ENCODE results near the gene FOXM1. TPM values are rescaled to one million over a fixed set of nuclear protein-coding genes. Genes with fewer than 3 reads are reported as not detected.

Gene FOXM1
- total RNA-seq, 1 donor from 2014 or later: 36.8 TPM

DNA sequence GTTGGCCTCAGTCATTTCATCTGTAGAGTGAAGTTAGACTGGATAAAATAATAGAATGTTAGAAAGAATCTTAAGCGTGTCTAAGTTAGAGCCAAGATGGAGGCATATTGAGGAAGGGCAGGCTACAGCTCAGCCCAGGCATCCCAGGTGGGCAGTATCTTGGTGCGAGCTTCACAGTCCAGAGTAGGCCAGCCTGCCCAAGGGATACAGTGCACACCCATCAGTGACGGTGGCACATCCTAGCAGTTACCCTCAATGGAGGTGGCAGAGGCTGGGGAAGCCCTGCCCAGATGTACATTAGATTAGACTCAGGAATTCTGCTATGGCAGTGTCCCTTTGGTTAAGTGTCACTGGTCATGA, 35.2 kb upstream of the FOXM1 start:
- TF ChIP-seq, protein P1, sequence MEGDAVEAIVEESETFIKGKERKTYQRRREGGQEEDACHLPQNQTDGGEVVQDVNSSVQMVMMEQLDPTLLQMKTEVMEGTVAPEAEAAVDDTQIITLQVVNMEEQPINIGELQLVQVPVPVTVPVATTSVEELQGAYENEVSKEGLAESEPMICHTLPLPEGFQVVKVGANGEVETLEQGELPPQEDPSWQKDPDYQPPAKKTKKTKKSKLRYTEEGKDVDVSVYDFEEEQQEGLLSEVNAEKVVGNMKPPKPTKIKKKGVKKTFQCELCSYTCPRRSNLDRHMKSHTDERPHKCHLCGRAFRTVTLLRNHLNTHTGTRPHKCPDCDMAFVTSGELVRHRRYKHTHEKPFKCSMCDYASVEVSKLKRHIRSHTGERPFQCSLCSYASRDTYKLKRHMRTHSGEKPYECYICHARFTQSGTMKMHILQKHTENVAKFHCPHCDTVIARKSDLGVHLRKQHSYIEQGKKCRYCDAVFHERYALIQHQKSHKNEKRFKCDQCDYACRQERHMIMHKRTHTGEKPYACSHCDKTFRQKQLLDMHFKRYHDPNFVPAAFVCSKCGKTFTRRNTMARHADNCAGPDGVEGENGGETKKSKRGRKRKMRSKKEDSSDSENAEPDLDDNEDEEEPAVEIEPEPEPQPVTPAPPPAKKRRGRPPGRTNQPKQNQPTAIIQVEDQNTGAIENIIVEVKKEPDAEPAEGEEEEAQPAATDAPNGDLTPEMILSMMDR (conservative IDR thresholded peaks at IDR 0.05; ENCODE audit: low read depth, low read length): no peak
- no peak for DNase-seq (ENCODE audit: low read depth)
- no peak overlapping the region for H3K4me3 ChIP-seq (ENCODE audit: low read depth, low read length)

GRCh38 chr12:2904260-2904659, 27.3 kb upstream of the FOXM1 start:
- no peak overlapping the region for H3K4me3 ChIP-seq (ENCODE audit: low read depth, low read length)
- DNase-seq (ENCODE audit: low read depth): peak; percentile 32
- TF ChIP-seq, protein P1 (conservative IDR thresholded peaks at IDR 0.05; ENCODE audit: low read depth, low read length): no peak

- no peak for DNase-seq (ENCODE audit: low read depth)
- H3K4me3 ChIP-seq (ENCODE audit: low read depth, low read length): no peak overlapping the region
- TF ChIP-seq, protein P1 (conservative IDR thresholded peaks at IDR 0.05; ENCODE audit: low read depth, low read length): no peak
Measured at GRCh38 chr12:2902272-2902880, 25.4 kb upstream of the FOXM1 start.

DNA sequence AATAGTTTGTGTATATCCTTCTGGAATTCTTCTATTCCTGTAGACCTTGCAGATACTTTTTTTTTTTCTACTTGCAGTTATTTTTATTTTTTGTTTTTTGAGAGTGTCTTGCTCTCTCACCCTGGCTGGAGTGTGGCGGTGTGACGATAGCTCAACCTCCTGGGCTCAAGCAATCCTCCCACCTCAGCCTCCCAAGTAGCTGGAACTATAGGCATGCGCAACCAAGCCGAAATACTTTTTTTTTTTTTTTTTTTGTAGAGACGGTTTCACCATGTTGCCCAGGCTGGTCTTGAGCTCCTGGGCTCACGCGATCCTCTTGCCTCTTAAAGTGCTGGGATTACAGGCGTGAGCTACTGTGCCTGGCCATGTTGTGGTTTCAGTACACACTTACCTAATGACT, 23.7 kb upstream of the FOXM1 start:
- H3K4me3 ChIP-seq (ENCODE audit: low read depth, low read length): no peak overlapping the region
- TF ChIP-seq, protein P1 (conservative IDR thresholded peaks at IDR 0.05; ENCODE audit: low read depth, low read length): no peak
- DNase-seq (ENCODE audit: low read depth): no peak

- TF ChIP-seq, protein P1 (conservative IDR thresholded peaks at IDR 0.05; ENCODE audit: low read depth, low read length): no peak
- no peak overlapping the region for H3K4me3 ChIP-seq (ENCODE audit: low read depth, low read length)
- DNase-seq (ENCODE audit: low read depth): no peak
Measured at GRCh38 chr12:2897418-2897817, 20.4 kb upstream of the FOXM1 start.

- no peak for DNase-seq (ENCODE audit: low read depth)
- TF ChIP-seq, protein P1 (conservative IDR thresholded peaks at IDR 0.05; ENCODE audit: low read depth, low read length): no peak
- no peak overlapping the region for H3K4me3 ChIP-seq (ENCODE audit: low read depth, low read length)
Measured at GRCh38 chr12:2895511-2895910, 18.5 kb upstream of the FOXM1 start.

GRCh38 chr12:2895051-2895451, 18.1 kb upstream of the FOXM1 start:
- no peak overlapping the region for H3K4me3 ChIP-seq (ENCODE audit: low read depth, low read length)
- DNase-seq (ENCODE audit: low read depth): no peak
- TF ChIP-seq, protein P1 (conservative IDR thresholded peaks at IDR 0.05; ENCODE audit: low read depth, low read length): no peak

All from epithelial cell of proximal tubule (primary cell).